ENCODE measurements around the gene XYLT1. TPM values are rescaled to one million over a fixed set of nuclear protein-coding genes. Genes with fewer than 3 reads are reported as not detected.

XYLT1 gene
- total and polyA plus RNA-seq, 9 of the 15 experiments (the other 6 are each of a cell fraction or from before 2014, with no cell fraction given): 0.03 to 0.09 (median 0.08) TPM; not detected in 6

DNA sequence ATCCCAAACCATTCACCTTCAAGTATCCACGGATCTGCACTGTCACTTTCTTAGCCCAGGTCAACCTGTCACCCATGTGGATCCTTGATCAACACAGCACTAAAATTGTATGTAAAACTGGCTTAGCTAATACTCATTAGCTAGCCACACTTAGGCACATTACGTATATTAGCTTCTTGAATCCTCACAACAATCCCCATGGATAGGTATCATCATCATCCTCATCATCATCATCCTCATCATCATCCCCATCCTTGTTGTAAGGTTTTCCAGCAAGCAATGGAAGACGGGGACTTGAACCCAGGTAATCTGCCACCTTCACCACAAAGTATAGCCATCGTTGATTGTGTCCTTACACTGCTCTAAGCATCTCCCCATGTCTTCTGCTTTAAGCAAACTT is 184.3 kb downstream of the XYLT1 start:
- Histone ChIP-seq H3K4me2 (ENCODE audit: insufficient read depth, low read length) (no peak overlapping the region), H2AFZ (ENCODE audit: low read depth, low read length) (no peak overlapping the region), H3K4me1 (replicated peaks in 1 of 2; ENCODE audit: control insufficient read depth in 2 of 2, insufficient read depth in 2 of 2, low read length in 2 of 2) (no peaks in the 10 kb centered on the region), H3K79me2 (ENCODE audit: control insufficient read depth, insufficient read depth, low read length) (no peaks in the 10 kb centered on the region), H3K9ac (ENCODE audit: insufficient read depth in 1 of 2, low read depth in 2 of 2, low read length in 2 of 2) (no peak overlapping the region), H3K27me3 (ENCODE audit: control insufficient read depth in 2 of 2, insufficient read depth in 2 of 2, low read length in 2 of 2) (peaks cover 4 to 27% of the 10 kb centered on the region in 2 experiments; a peak in 2 of 5 replicates), H3K9me3 (replicated peaks; ENCODE audit: control insufficient read depth, insufficient read depth, low read depth, low read length) (no peaks in the 10 kb centered on the region), H3K27ac (ENCODE audit: extremely low read depth, low read depth, low read length) (no peak overlapping the region), H3K9me1 (ENCODE audit: control insufficient read depth, insufficient read depth, low read length) (no peaks in the 10 kb centered on the region), H4K20me1 (replicated peaks; ENCODE audit: control insufficient read depth, insufficient read depth, low read length) (no peaks in the 10 kb centered on the region; the same call in 1 of the 2 replicates), H3K36me3 (ENCODE audit: control insufficient read depth, insufficient read depth, low read length) (no peaks in the 10 kb centered on the region), H3K4me3 (no peak overlapping the region)
- FAIRE-seq (no peak), ATAC-seq (no peak), DNase-seq (ENCODE audit: extremely low read depth in 1 of 4, low spot score in 3 of 4) (no peak)
- 0% methylated on average over 4 of the region's 4 CpGs for WGBS (ENCODE audit: insufficient coverage, low coverage, missing lambda C conversion rate)
- intact Hi-C loops (cut with micrococcal nuclease): no loop called here
- no TSS peak for BruUV-seq (replicated peaks)
- POLR2A ChIA-PET: no interaction called here
- CTCF ChIA-PET (ENCODE audit: low intra/inter-chr PET ratio): no interaction called here
- TF ChIP-seq MYNN (IDR thresholded peaks at IDR 0.05) (no peak), MYNN (CRISPR knock-in tag; IDR thresholded peaks at IDR 0.05) (no peak), MEF2A (IDR thresholded peaks at IDR 0.05; ENCODE audit: control insufficient read depth, low read depth, low read length) (no peak), GATAD2B (IDR thresholded peaks at IDR 0.05; ENCODE audit: borderline replicate concordance) (no peak), SMARCB1 (IDR thresholded peaks at IDR 0.05; ENCODE audit: insufficient read length, low read depth) (no peak), BDP1 (IDR thresholded peaks at IDR 0.05; ENCODE audit: insufficient read depth, insufficient read length) (no peak), ZSCAN32 (CRISPR knock-in tag; IDR thresholded peaks at IDR 0.05) (no peak), SIRT6 (IDR thresholded peaks at IDR 0.05; ENCODE audit: low read depth, low read length) (no peak), ZNF133 (CRISPR knock-in tag; IDR thresholded peaks at IDR 0.05) (no peak), ZNF175 (CRISPR knock-in tag; IDR thresholded peaks at IDR 0.05; ENCODE audit: low read depth) (no peak), ARID2 (IDR thresholded peaks at IDR 0.05) (no peak), SMARCC2 (IDR thresholded peaks at IDR 0.05; ENCODE audit: low read depth) (no peak), HCFC1 (IDR thresholded peaks at IDR 0.05; ENCODE audit: low read depth, low read length) (no peak), ESRRA (IDR thresholded peaks at IDR 0.05; ENCODE audit: borderline replicate concordance, low read depth) (no peak), LCOR (CRISPR knock-in tag; IDR thresholded peaks at IDR 0.05) (no peak)
- TF ChIP-seq, protein P1, sequence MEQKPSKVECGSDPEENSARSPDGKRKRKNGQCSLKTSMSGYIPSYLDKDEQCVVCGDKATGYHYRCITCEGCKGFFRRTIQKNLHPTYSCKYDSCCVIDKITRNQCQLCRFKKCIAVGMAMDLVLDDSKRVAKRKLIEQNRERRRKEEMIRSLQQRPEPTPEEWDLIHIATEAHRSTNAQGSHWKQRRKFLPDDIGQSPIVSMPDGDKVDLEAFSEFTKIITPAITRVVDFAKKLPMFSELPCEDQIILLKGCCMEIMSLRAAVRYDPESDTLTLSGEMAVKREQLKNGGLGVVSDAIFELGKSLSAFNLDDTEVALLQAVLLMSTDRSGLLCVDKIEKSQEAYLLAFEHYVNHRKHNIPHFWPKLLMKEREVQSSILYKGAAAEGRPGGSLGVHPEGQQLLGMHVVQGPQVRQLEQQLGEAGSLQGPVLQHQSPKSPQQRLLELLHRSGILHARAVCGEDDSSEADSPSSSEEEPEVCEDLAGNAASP (IDR thresholded peaks at IDR 0.05): no peak
- TF ChIP-seq, protein P2, sequence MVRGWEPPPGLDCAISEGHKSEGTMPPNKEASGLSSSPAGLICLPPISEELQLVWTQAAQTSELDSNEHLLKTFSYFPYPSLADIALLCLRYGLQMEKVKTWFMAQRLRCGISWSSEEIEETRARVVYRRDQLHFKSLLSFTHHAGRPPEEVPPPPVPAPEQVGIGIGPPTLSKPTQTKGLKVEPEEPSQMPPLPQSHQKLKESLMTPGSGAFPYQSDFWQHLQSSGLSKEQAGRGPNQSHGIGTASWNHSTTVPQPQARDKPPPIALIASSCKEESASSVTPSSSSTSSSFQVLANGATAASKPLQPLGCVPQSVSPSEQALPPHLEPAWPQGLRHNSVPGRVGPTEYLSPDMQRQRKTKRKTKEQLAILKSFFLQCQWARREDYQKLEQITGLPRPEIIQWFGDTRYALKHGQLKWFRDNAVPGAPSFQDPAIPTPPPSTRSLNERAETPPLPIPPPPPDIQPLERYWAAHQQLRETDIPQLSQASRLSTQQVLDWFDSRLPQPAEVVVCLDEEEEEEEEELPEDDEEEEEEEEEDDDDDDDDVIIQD (CRISPR knock-in tag; IDR thresholded peaks at IDR 0.05): no peak
- TF ChIP-seq, protein P3, sequence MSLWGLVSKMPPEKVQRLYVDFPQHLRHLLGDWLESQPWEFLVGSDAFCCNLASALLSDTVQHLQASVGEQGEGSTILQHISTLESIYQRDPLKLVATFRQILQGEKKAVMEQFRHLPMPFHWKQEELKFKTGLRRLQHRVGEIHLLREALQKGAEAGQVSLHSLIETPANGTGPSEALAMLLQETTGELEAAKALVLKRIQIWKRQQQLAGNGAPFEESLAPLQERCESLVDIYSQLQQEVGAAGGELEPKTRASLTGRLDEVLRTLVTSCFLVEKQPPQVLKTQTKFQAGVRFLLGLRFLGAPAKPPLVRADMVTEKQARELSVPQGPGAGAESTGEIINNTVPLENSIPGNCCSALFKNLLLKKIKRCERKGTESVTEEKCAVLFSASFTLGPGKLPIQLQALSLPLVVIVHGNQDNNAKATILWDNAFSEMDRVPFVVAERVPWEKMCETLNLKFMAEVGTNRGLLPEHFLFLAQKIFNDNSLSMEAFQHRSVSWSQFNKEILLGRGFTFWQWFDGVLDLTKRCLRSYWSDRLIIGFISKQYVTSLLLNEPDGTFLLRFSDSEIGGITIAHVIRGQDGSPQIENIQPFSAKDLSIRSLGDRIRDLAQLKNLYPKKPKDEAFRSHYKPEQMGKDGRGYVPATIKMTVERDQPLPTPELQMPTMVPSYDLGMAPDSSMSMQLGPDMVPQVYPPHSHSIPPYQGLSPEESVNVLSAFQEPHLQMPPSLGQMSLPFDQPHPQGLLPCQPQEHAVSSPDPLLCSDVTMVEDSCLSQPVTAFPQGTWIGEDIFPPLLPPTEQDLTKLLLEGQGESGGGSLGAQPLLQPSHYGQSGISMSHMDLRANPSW (CRISPR knock-in tag; IDR thresholded peaks at IDR 0.05): no peak
- in situ Hi-C loops (cut with MboI): no loop called here

Data from K562 (cell line).